Forelimb muscle (tissue), 1 donor: Measurements from ENCODE around the gene CCNY. TPM values are rescaled to one million over a fixed set of nuclear protein-coding genes. Genes with fewer than 3 reads are reported as not detected.

Source experiments
- polyA plus RNA-seq: library from polyadenylated mRNA; unstranded; fragments of 120-200 nt; gene quantifications from one replicate; pipeline ENCODE4 v1.2.1, GENCODE V29; 2013; ENCODE audit not compliant: insufficient read length

The CCNY gene
- polyA plus RNA-seq, 1 donor, result 81.0 TPM

Other genes starting within 250 kb of the CCNY start
- 42.5 TPM for gene CUL2, start 246.2 kb upstream of the CCNY start, polyA plus RNA-seq
- 49.3 TPM for gene CREM, start 209.7 kb upstream of the CCNY start, polyA plus RNA-seq